ENCODE data around the gene ISLR.

GRCh38 chr15:74146277-74146800 is 27.2 kb upstream of the ISLR start:
- TF ChIP-seq POLR2A (IDR thresholded peaks at IDR 0.05) (no peak), CTCF (IDR thresholded peaks at IDR 0.05) (no peak)

All from body of pancreas (tissue), 4 donors.